Hepatic stellate cell (primary cell): ENCODE data around the gene NR4A1.

Experiments
- DNase-seq: peaks from one replicate; pipeline ENCODE4 v3.0.0; 2011; ENCODE audit warnings: low spot score

Gene NR4A1

GRCh38 chr12:52041695-52042123 is 9.5 kb upstream of the NR4A1 start:
- DNase-seq, result peak; percentile 58

- DNase-seq, result no peak
Measured at GRCh38 chr12:52042706-52043385, 8.4 kb upstream of the NR4A1 start.

GRCh38 chr12:52043386-52044212 is 7.6 kb upstream of the NR4A1 start:
- DNase-seq, result no peak

- peak; percentile 84 for DNase-seq
Measured at GRCh38 chr12:52044292-52044983, 6.8 kb upstream of the NR4A1 start.

GRCh38 chr12:52045794-52046199 is 5.4 kb upstream of the NR4A1 start:
- DNase-seq, result no peak

GRCh38 chr12:52046859-52047258 is 4.4 kb upstream of the NR4A1 start:
- DNase-seq, result no peak

DNA sequence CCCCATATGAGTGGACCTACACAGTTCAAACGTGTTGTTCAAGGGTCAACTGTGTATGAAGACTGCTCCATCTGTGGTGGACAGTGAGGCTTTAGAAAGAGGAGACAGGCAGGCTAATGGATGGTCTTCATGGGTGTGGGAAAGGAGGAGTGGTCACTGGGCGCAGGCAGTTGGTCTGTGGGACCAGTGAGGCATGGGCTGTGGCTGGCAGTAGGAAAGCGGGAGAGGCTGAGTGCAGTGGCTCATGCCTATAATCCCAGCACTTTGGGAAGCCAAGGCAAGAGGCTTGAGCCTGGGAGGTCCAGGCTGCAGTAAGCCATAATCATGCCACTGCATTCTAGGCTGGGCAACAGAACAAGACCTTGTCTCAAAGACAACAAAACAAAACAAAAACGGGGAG is 2.0 kb upstream of the NR4A1 start:
- no peak for DNase-seq

GRCh38 chr12:52049688-52050087 is 1.6 kb upstream of the NR4A1 start:
- DNase-seq, result no peak

DNA sequence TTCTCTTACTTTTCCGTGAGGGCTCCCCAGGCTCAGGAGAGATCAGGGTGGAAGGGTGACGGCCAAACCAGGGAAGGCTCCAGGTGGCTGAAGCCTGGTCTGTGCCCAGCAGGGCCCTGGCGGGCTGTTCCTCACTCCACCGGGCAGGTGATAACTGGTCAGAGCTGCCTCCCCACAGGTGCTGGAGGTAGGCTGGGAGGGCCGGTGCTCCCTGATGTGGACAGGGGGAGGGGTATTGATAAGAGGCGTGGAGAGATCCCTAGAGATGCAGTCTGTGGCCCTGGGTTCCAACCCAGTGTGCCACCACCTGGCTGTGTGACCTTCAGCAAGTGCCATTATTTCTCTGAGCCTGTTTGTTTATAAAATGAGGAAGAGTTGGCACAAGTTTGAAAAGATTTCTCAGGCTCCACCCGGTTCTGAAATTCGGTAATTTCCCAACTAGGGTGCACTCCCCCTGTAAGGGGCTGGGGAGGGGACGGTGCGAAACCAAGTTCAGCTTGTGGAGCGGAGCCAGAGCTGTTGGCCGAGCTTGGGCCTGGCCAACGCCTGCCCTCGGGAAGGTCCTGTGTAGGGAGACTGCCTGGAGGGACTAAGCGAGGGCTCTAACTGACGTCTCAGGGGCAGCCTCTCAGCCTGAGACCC is 1.0 kb upstream of the NR4A1 start:
- no peak for DNase-seq

DNA sequence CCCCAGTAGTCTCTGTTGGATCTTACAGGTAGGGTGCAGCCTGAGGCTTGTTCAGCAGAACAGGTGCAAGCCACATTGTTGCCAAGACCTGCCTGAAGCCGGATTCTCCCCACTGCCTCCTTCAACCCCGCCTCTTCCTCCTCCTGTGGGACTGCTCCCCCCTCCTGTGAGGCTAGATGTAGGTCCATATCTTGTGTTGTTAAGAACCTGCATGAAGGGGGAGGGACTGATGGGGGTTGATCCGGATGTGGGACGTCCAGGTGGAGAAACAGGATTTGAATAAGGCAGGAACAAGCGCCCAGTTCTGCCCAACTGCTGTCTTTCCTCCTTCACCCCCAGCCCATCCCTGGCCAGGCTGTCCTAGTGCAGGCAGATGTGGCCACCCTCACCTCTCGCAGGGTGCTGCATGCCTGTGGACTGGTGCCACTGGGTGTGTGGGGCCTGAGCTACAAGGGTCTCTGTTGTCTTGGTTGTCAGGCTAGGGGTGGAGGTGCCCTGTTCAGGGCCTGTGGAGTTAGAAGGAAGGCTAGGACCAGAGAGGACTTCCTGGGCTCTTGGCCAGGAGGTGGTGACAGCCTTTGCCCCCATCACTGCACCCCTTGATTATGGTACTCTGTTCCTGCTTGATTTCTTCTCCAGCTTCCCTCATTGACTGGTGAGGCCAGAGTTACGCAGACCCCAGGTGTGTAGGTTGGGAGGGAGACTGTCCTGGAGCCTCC is 1.4 kb downstream of the NR4A1 start:
- DNase-seq, result no peak

DNA sequence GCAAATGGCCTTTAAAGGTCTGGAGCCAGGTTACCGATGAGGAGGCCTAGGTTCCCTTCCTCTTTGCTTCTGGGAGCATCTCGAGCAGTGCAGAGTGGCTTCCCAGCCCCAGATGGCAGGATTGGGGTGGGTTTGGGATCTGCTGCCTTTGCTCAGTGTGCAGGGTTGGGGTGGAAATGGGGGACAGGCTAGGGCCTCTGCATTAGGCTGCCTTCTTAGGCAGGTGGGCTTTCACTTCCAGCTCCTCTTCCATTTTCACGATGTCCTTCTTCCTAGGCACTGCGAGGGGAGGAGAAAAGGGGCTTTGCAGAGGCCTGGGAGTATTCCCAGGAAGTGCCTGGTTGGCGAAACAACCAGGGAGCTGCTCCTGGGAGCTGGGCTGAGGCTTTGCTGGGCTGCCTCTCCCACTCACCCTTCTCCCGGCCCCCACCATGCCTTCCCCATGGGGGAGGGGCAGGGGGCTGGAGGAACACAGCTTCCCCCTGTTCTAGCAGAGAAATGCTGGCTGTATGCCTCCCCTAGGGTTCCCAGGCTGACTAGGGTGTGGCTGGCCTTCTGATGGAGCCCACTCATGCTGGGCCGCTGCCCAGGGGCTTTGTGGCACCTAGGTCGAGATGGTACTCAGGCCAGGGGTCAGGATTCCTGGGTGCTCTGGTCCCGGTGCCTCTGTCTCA is 2.4 kb downstream of the NR4A1 start:
- no peak for DNase-seq

GRCh38 chr12:52054231-52054832 is 3.1 kb downstream of the NR4A1 start:
- DNase-seq, result no peak

- DNase-seq, result no peak
Measured at GRCh38 chr12:52054833-52055730, 3.8 kb downstream of the NR4A1 start.

DNA sequence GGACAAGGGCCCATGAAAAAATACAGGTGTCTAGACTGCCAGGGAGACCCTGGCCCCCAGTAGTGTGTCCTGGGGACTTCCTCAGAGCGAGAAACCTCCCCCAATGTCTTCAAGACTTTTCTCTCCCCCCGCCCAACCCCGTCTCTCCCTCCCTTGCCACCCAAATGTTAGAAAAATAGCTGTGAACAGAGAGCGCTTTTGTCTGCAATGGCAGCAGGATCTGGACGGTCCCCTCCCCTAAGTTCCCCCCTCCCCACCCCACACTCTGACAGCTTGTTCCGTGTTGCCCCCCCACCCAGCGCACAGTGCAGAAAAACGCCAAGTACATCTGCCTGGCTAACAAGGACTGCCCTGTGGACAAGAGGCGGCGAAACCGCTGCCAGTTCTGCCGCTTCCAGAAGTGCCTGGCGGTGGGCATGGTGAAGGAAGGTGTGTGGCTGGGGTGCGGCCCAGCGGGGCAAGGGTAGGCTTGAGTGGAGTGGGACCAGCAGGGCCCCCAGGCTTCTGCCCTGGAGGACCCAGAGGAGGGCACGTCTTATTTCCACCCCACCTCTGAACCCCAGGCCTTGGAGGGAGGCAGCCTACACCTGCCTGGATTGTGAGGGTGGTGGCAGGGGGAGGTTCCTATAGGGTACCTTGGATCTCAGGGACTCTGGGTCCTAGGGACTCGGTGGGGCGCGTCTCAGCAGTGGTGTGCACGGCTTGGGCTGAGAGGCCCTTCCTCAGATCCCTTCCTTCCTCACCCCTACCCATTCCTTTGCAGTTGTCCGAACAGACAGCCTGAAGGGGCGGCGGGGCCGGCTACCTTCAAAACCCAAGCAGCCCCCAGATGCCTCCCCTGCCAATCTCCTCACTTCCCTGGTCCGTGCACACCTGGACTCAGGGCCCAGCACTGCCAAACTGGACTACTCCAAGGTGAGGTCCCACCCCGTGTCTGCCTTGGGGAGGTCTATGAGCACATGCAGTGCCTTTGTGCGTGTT is 4.8 kb downstream of the NR4A1 start:
- DNase-seq, result no peak

DNA sequence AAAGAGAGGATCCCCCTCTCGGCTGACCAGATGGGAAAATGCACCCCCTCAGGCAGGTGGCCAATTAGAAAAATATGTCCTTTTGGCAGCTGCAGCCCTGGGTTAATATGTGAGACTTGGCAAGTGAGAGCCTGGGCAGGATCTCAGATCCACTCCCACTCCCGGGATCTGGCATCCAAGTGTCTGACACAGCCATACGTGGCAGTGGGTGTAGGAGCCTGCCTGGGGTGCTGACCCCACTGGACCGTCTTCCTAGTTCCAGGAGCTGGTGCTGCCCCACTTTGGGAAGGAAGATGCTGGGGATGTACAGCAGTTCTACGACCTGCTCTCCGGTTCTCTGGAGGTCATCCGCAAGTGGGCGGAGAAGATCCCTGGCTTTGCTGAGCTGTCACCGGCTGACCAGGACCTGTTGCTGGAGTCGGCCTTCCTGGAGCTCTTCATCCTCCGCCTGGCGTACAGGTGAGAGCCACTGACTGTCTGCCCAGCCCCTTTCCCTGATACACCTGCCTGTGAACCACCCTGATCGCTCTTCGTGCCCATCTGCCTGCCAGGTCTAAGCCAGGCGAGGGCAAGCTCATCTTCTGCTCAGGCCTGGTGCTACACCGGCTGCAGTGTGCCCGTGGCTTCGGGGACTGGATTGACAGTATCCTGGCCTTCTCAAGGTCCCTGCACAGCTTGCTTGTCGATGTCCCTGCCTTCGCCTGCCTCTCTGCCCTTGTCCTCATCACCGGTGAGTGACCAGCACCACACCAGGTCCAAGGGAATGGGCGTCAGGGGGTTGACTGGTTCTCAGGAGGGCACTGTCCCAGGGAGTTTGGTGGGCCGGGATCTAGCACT is 5.8 kb downstream of the NR4A1 start:
- no peak for DNase-seq

- DNase-seq, result no peak
Measured at GRCh38 chr12:52057638-52058576, 6.7 kb downstream of the NR4A1 start.
